Activated CD4-positive, alpha-beta T cell treated with anti-CD3 and anti-CD28 coated beads for 36 hours (primary cell): Measurements from ENCODE around the gene MAP3K2. TPM values are rescaled to one million over a fixed set of nuclear protein-coding genes. Genes with fewer than 3 reads are reported as not detected.

Experiments
- ATAC-seq: fragments of 200-7000 bp; cut with Tn5 transposase; one replicate; pipeline ENCODE4 v1.10.0; 2021; ENCODE audit warnings: mild to moderate bottlenecking, moderate library complexity
- CTCF ChIA-PET: fragments of 350-600 bp; sonication (Branson Sonifier 250); formaldehyde crosslinking; loops from one replicate; lab custom pipeline; 2021; ENCODE audit warnings: antibody characterized with exemption; lab: Charles Lee
- POLR2A ChIA-PET: fragments of 350-600 bp; sonication (Branson Sonifier 250); formaldehyde crosslinking; loops from one replicate; lab custom pipeline; 2021; ENCODE audit warnings: antibody characterized with exemption, inconsistent platforms; lab: Charles Lee
- DNase-seq: peaks from one replicate; pipeline ENCODE4 v3.0.0-alpha.2; 2020
- H3K27ac Mint-ChIP-seq: one replicate; pipeline ENCODE4 v1.8.0; 2021; ENCODE audit warnings: mixed read lengths
- H3K27me3 Mint-ChIP-seq: one replicate; pipeline ENCODE4 v1.8.0; 2021; ENCODE audit warnings: mixed read lengths
- H3K36me3 Mint-ChIP-seq: one replicate; pipeline ENCODE4 v1.8.0; 2021; ENCODE audit warnings: low read depth, mixed read lengths
- H3K4me1 Mint-ChIP-seq: one replicate; pipeline ENCODE4 v1.8.0; 2021; ENCODE audit warnings: mixed read lengths
- H3K4me3 Mint-ChIP-seq: one replicate; pipeline ENCODE4 v1.8.0; 2021; ENCODE audit warnings: mild to moderate bottlenecking, moderate library complexity, mixed read lengths
- H3K9me3 Mint-ChIP-seq: one replicate; pipeline ENCODE4 v1.8.0; 2021; ENCODE audit warnings: low read depth, mixed read lengths
- intact Hi-C, 2 experiments: fragments of 100-400 bp; cut with DNase I in 1 of 2; cut with micrococcal nuclease in 1 of 2; formaldehyde crosslinking; loops; one replicate each; pipeline versions ENCODE4 v1.14.2 to v1.15.1; 2022 to 2024; cut with DNase I, micrococcal nuclease
- microRNA-seq: library from miRNA; unstranded; fragments of <30 nt; microRNA quantifications from one replicate; pipeline ENCODE4 v1.2.0, GENCODE V29; 2021; ENCODE audit warnings: borderline replicate concordance
- total RNA-seq, 2 experiments: library from RNA; stranded (reverse); gene quantifications; one replicate each; pipeline ENCODE4 v1.2.3, GENCODE V29; 2021

MAP3K2 gene
- total RNA-seq, 2 experiments from 2014 or later = 35.2 to 35.6 TPM

DNA sequence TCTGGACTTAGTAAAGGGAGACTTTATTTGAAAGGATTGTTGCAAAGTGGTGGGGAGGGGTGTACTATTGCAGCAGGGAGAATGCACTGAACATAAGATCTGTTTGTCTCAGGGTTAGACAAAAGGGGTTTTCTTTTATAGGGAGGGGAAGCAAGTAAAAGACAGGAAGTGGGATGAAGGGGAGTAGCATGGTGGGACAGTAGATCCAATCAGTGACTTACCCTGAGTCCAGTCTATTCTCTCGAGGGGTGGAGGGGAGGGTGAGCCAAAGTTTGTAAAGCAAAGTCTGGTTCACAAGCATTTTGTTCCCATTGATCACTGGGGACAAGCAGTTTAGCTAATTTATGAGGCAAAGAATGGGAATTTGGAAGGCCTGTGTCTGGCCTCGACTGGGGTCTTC is 132.6 kb downstream of the MAP3K2 start:
- ChIA-PET CTCF (interaction anchor here (0.7 to 0.8 kb wide), 2 partner anchors 8 to 213 kb away, joined by 3 read pairs; no protein-coding TSS in a partner anchor), POLR2A (no interaction called here)
- Mint-ChIP-seq H3K4me1 (no peaks in the 10 kb centered on the region), H3K27me3 (no peaks in the 10 kb centered on the region), H3K9me3 (no peaks in the 10 kb centered on the region), H3K27ac (no peak overlapping the region), H3K4me3 (no peak overlapping the region), H3K36me3 (peaks cover 26% of the 10 kb centered on the region)
- DNase-seq (no peak), ATAC-seq (no peak)
- intact Hi-C loops = no loop called here

DNA sequence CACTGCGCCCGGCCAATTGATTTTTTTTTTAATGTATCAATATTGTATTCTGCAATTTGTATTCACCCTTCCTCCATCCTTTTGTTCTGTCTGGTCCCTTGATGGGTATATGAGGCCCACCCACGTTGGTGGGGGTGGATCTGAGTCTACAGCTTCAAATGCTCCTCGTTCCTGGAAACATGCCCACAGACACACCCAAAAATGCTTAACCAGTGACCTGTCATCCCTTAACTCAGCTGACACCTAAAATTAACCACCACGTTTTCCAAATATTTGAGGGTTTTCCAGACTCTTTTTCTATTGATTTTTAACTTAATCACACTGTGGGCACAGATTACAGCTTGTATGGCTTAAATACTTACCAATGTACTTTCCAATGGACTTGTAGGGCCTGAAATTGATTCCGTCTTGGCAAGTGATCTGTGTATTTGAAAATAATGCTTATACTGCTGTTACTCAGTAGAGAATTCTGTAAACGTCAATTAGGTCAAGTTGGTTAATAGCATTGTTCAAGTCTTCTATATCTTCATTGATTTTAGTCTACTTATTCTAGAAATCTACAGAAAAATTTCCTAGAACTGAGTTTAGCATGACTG is 133.3 kb downstream of the MAP3K2 start:
- H3K27me3 Mint-ChIP-seq = no peaks in the 10 kb centered on the region
- H3K27ac Mint-ChIP-seq = no peak overlapping the region
- H3K36me3 Mint-ChIP-seq = peaks cover 24% of the 10 kb centered on the region
- ChIA-PET CTCF (no interaction called here), POLR2A (no interaction called here)
- intact Hi-C loops = no loop called here
- no peak for DNase-seq
- H3K9me3 Mint-ChIP-seq = no peaks in the 10 kb centered on the region
- no peak for ATAC-seq
- no peak overlapping the region for H3K4me3 Mint-ChIP-seq
- no peaks in the 10 kb centered on the region for H3K4me1 Mint-ChIP-seq

Small RNA genes lying within 50 kb of the gene (microRNA-seq; reads per million reads assigned to microRNA genes)
- gene MIR4783 = not detected

Other genes with a start within 250 kb of the MAP3K2 start
- gene CYP27C1, start 167.7 kb downstream of the MAP3K2 start, total RNA-seq = not detected
- gene ERCC3, start 93.8 kb downstream of the MAP3K2 start, total RNA-seq = 10 to 100 TPM; 49.5 to 49.8 TPM
- not detected for gene PROC, start 30.5 kb upstream of the MAP3K2 start, total RNA-seq
- gene IWS1, start 138.5 kb upstream of the MAP3K2 start, total RNA-seq = 10 to 100 TPM; 49.5 to 55.0 TPM
- gene MYO7B, start 147.7 kb upstream of the MAP3K2 start, total RNA-seq = 1 to 10 TPM in 1 of 2 experiments, under 1 TPM in 1; 0.75 to 1.5 TPM